Activated B cell treated with CpG ODN at 0.5 μM for 24 hours (primary cell): ENCODE measurements around the gene SP9. TPM values are rescaled to one million over a fixed set of nuclear protein-coding genes. Genes with fewer than 3 reads are reported as not detected.
"Not testable (repeated sequence)": the region's sequence is repeated elsewhere in the genome, so short reads cannot be mapped to it uniquely, and the experiment has no call there.

Source experiments
- ATAC-seq: fragments of 200-7000 bp; cut with Tn5 transposase; one replicate; pipeline ENCODE4 v1.10.0; 2021; ENCODE audit warnings: low read depth, mild to moderate bottlenecking, moderate library complexity
- CTCF ChIA-PET: fragments of 350-600 bp; sonication (Branson Sonifier 250); formaldehyde crosslinking; loops from one replicate; lab custom pipeline; 2021; ENCODE audit warnings: antibody characterized with exemption; lab: Charles Lee
- POLR2A ChIA-PET: fragments of 350-600 bp; sonication (Branson Sonifier 250); formaldehyde crosslinking; loops from one replicate; lab custom pipeline; 2021; ENCODE audit warnings: antibody characterized with exemption; lab: Charles Lee
- DNase-seq: peaks from one replicate; pipeline ENCODE4 v3.0.0; 2022
- H3K27ac Mint-ChIP-seq: one replicate; pipeline ENCODE4 v1.8.0; 2020; ENCODE audit warnings: mixed read lengths
- H3K27me3 Mint-ChIP-seq: one replicate; pipeline ENCODE4 v1.8.0; 2021; ENCODE audit warnings: mixed read lengths
- H3K36me3 Mint-ChIP-seq: one replicate; pipeline ENCODE4 v1.8.0; 2021; ENCODE audit warnings: low read depth, mixed read lengths
- H3K4me1 Mint-ChIP-seq: one replicate; pipeline ENCODE4 v1.8.0; 2021; ENCODE audit warnings: mixed read lengths
- H3K4me3 Mint-ChIP-seq: one replicate; pipeline ENCODE4 v1.8.0; 2020; ENCODE audit warnings: mild to moderate bottlenecking, mixed read lengths
- H3K9me3 Mint-ChIP-seq: one replicate; pipeline ENCODE4 v1.8.0; 2020; ENCODE audit warnings: mixed read lengths
- intact Hi-C: fragments of 100-400 bp; cut with micrococcal nuclease; formaldehyde crosslinking; loops from one replicate; pipeline ENCODE4 v1.15.1; 2024
- total RNA-seq: library from RNA; stranded (reverse); gene quantifications from 2 replicates; pipeline ENCODE4 v1.2.3, GENCODE V29; 2022
- TF ChIP-seq, protein P1 (sequence below): fragments of 200-600 bp; IDR thresholded peaks from one replicate; pipeline ENCODE4 v1.8.0; 2022; ENCODE audit warnings: antibody characterized with exemption, mild to moderate bottlenecking

SP9 gene
- total RNA-seq, 1 donor from 2014 or later, result not detected

DNA sequence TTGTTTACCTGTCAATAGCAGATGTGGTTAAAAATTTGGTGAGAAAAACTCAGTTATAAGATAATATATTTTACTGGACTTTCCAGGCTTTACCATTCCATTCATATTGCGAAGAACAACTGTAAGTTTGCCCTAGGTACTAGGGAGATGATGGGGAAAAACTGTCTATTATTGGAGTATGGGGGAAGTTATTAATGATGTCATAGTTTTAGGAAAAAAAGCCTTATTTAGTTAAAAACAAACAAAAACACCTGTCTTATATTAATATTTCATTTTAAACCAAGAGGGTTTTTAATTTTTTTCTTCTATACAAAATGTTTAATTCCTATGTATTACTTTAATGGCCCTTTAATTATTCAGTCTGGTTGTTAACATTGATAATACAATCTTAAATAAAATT, 18.2 kb downstream of the SP9 start:
- CTCF ChIA-PET, result no interaction called here
- peaks cover 40% of the 10 kb centered on the region for H3K36me3 Mint-ChIP-seq
- POLR2A ChIA-PET, result no interaction called here
- DNase-seq, result no peak
- intact Hi-C loops, result no loop called here
- no peak overlapping the region for H3K4me3 Mint-ChIP-seq
- H3K4me1 Mint-ChIP-seq, result no peaks in the 10 kb centered on the region
- ATAC-seq, result no peak
- no peaks in the 10 kb centered on the region for H3K9me3 Mint-ChIP-seq
- no peak overlapping the region for H3K27ac Mint-ChIP-seq
- no peaks in the 10 kb centered on the region for H3K27me3 Mint-ChIP-seq
- TF ChIP-seq, protein P1, sequence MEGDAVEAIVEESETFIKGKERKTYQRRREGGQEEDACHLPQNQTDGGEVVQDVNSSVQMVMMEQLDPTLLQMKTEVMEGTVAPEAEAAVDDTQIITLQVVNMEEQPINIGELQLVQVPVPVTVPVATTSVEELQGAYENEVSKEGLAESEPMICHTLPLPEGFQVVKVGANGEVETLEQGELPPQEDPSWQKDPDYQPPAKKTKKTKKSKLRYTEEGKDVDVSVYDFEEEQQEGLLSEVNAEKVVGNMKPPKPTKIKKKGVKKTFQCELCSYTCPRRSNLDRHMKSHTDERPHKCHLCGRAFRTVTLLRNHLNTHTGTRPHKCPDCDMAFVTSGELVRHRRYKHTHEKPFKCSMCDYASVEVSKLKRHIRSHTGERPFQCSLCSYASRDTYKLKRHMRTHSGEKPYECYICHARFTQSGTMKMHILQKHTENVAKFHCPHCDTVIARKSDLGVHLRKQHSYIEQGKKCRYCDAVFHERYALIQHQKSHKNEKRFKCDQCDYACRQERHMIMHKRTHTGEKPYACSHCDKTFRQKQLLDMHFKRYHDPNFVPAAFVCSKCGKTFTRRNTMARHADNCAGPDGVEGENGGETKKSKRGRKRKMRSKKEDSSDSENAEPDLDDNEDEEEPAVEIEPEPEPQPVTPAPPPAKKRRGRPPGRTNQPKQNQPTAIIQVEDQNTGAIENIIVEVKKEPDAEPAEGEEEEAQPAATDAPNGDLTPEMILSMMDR, result no peak

- DNase-seq (no peak), ATAC-seq (no peak)
- Mint-ChIP-seq H3K4me1 (no peaks in the 10 kb centered on the region), H3K4me3 (no peak overlapping the region), H3K9me3 (no peaks in the 10 kb centered on the region), H3K27me3 (no peaks in the 10 kb centered on the region), H3K27ac (no peak overlapping the region), H3K36me3 (peaks cover 39% of the 10 kb centered on the region)
- POLR2A ChIA-PET, result no interaction called here
- CTCF ChIA-PET, result no interaction called here
- intact Hi-C loops, result no loop called here
- TF ChIP-seq, protein P1, result no peak
Measured at GRCh38 chr2:174356347-174356746, 21.6 kb downstream of the SP9 start.

GRCh38 chr2:174359663-174360062, 24.9 kb downstream of the SP9 start:
- DNase-seq, H3K9me3 Mint-ChIP-seq, H3K4me1 Mint-ChIP-seq, H3K4me3 Mint-ChIP-seq, intact Hi-C loops, H3K27ac Mint-ChIP-seq, H3K27me3 Mint-ChIP-seq, ATAC-seq, CTCF ChIA-PET, POLR2A ChIA-PET: not testable (repeated sequence)
- peaks cover 53% of the 10 kb centered on the region for H3K36me3 Mint-ChIP-seq

DNA sequence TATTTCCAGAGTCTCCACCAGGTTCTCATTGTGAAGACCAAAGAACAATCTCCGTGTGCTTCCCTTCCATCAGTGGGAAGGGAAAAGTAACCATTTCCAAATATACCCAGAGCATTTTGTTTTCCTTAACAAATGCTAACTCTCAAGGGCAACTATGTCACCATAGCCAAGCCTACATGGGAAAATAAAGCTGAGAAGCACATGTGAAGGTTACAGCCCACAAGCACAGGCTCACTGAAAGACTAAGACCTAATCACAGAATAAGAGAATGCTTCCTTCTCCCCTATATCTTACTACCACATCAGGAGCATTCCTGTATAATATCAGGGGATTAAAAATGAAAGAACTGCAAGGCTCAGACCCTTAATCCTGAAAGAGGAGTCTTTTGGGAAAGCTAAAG, 28.2 kb downstream of the SP9 start:
- CTCF ChIA-PET, result no interaction called here
- no peaks in the 10 kb centered on the region for H3K27me3 Mint-ChIP-seq
- POLR2A ChIA-PET, result no interaction called here
- no peak overlapping the region for H3K27ac Mint-ChIP-seq
- TF ChIP-seq, protein P1, result no peak
- H3K4me1 Mint-ChIP-seq, result no peaks in the 10 kb centered on the region
- intact Hi-C loops, result no loop called here
- ATAC-seq (no peak), DNase-seq (no peak)
- H3K36me3 Mint-ChIP-seq, result peaks cover 73% of the 10 kb centered on the region
- H3K9me3 Mint-ChIP-seq, result peaks cover 8% of the 10 kb centered on the region
- no peak overlapping the region for H3K4me3 Mint-ChIP-seq

GRCh38 chr2:174363492-174364225, 28.9 kb downstream of the SP9 start:
- CTCF ChIA-PET, intact Hi-C loops, H3K4me3 Mint-ChIP-seq, H3K4me1 Mint-ChIP-seq, H3K9me3 Mint-ChIP-seq, DNase-seq, ATAC-seq, H3K27me3 Mint-ChIP-seq, H3K27ac Mint-ChIP-seq, POLR2A ChIA-PET: not testable (repeated sequence)
- peaks cover 80% of the 10 kb centered on the region for H3K36me3 Mint-ChIP-seq

DNA sequence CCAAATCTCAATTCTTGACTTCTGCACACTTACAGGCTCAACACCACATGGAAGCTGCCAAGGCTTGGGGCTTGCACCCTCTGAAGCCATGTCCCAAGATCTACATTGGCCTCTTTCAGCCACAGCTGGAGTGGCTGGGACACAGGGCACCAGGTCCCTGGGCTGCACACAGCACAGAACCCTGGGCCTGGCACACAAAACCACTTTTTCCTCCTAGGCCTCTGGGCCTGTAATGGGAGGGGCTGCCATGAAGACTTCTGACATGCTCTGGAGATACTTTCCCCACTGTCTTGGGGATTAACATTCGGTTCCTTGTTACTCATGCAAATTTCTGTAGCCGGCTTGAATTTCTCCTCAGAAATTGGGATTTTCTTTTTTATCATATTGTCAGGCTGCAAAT, 29.9 kb downstream of the SP9 start:
- ChIA-PET CTCF (no interaction called here), POLR2A (no interaction called here)
- H3K4me3 Mint-ChIP-seq, result no peak overlapping the region
- peaks cover 82% of the 10 kb centered on the region for H3K36me3 Mint-ChIP-seq
- ATAC-seq (no peak), DNase-seq (no peak)
- peaks cover 8% of the 10 kb centered on the region for H3K9me3 Mint-ChIP-seq
- H3K27ac Mint-ChIP-seq, result no peak overlapping the region
- H3K27me3 Mint-ChIP-seq, result no peaks in the 10 kb centered on the region
- intact Hi-C loops, result no loop called here
- TF ChIP-seq, protein P1, result no peak
- no peaks in the 10 kb centered on the region for H3K4me1 Mint-ChIP-seq
